Liver (tissue), 3 donors: Measurements from ENCODE around the gene TFAP2B.

Experiments used
- JUND ChIP-seq, 2 donors: IDR thresholded peaks; 2 replicates each; pipeline ENCODE4 v1.6.1; 2016; ENCODE audit warnings: antibody characterized with exemption in 2 of 2
- YY1 ChIP-seq: IDR thresholded peaks from 2 replicates; pipeline ENCODE4 v1.6.1; 2016; ENCODE audit warnings: antibody characterized with exemption, mild to moderate bottlenecking
- TF ChIP-seq, protein P1 (sequence below): fragments of 150-350 bp; IDR thresholded peaks from 2 replicates; pipeline ENCODE4 v1.5.1; 2017; ENCODE audit warnings: improper control_type of control experiment, low read depth, low read length; ENCODE audit not compliant: missing input control
- donor health status: healthy.
- donor health status: healthy.

DNA sequence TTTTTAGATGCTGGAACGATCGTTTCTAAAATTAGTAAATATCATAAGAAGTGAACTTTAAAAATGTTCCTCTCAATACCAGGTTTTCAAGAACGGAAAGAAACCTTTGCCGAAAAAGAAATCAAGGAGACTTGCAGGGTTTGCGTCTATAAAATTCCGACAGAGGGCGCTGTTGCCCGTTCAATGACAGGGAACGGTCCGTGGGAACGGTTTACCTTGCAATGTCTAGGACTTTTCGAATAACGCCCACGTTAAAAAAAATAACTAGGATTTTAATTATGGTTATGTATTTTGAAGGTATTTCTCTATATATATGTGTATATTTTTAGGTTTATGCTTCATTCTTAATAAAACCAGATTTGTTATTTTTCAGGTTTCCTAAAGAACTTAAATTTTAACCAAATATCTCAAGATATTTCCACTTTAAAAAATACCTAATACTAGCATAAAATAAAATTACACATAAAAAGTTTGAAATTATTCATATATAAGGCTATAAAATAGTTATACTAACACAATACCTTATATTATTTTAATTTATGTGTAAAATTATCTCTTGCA, 2.5 kb upstream of the TFAP2B start:
- TF ChIP-seq, protein P1, sequence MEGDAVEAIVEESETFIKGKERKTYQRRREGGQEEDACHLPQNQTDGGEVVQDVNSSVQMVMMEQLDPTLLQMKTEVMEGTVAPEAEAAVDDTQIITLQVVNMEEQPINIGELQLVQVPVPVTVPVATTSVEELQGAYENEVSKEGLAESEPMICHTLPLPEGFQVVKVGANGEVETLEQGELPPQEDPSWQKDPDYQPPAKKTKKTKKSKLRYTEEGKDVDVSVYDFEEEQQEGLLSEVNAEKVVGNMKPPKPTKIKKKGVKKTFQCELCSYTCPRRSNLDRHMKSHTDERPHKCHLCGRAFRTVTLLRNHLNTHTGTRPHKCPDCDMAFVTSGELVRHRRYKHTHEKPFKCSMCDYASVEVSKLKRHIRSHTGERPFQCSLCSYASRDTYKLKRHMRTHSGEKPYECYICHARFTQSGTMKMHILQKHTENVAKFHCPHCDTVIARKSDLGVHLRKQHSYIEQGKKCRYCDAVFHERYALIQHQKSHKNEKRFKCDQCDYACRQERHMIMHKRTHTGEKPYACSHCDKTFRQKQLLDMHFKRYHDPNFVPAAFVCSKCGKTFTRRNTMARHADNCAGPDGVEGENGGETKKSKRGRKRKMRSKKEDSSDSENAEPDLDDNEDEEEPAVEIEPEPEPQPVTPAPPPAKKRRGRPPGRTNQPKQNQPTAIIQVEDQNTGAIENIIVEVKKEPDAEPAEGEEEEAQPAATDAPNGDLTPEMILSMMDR: peak; percentile 85
- TF ChIP-seq JUND (IDR thresholded peaks at IDR 0.05) (no peak), YY1 (no peak)
